Measurements from ENCODE around the gene FAM81A. TPM values are rescaled to one million over a fixed set of nuclear protein-coding genes. Genes with fewer than 3 reads are reported as not detected.

Gene FAM81A
- total RNA-seq, 2 donors from 2014 or later, result 0.14 to 0.71 TPM

DNA sequence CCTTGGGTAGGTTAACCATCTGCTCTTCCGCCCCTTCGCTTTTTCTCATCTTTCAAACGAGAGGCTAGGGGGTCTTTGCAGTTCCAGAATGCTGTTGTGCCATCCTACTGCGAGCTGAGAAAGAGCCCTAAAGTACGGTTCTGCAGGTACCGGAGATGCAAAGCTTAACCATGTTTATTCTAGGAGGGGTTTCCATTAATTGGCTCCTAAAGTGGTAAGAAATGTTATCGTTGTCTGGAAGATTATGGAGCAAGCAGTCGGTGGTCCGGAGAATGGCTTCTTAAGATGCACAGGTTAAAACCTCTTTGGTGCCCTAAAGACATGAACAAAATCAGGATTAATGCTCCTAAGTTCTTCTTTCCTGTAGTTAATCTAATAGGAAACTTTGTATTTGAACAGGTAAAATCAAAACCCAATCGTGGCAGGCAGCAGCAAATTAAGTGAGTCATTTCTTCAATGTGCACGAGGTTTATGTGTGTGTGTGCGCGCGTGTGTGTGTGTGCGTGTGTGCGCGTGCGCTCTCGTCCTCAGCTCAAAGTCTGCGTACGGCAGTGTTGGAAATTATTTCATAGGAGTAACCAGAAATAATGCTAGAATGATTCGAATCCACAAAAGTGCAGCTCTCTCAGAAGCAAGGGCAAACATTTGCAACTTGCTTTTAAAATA, 772 bp downstream of the FAM81A start:
- no peak for DNase-seq (ENCODE audit: low spot score)
- Histone ChIP-seq H3K4me1 (ENCODE audit: control insufficient read depth in 1 of 2, low read depth in 2 of 2) (peaks cover 9 to 18% of the 10 kb centered on the region in 2 donors), H3K36me3 (no peaks in the 10 kb centered on the region), H3K4me3 (peak overlapping the region; percentile 77), H3K27me3 (replicated peaks; ENCODE audit: insufficient read depth) (no peaks in the 10 kb centered on the region), H3K27ac (no peak overlapping the region), H3K9me3 (no peaks in the 10 kb centered on the region)
- ATAC-seq (ENCODE audit: insufficient number of reproducible peaks, low FRiP score, low read depth), result no peak
- TF ChIP-seq, protein P1, sequence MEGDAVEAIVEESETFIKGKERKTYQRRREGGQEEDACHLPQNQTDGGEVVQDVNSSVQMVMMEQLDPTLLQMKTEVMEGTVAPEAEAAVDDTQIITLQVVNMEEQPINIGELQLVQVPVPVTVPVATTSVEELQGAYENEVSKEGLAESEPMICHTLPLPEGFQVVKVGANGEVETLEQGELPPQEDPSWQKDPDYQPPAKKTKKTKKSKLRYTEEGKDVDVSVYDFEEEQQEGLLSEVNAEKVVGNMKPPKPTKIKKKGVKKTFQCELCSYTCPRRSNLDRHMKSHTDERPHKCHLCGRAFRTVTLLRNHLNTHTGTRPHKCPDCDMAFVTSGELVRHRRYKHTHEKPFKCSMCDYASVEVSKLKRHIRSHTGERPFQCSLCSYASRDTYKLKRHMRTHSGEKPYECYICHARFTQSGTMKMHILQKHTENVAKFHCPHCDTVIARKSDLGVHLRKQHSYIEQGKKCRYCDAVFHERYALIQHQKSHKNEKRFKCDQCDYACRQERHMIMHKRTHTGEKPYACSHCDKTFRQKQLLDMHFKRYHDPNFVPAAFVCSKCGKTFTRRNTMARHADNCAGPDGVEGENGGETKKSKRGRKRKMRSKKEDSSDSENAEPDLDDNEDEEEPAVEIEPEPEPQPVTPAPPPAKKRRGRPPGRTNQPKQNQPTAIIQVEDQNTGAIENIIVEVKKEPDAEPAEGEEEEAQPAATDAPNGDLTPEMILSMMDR (IDR thresholded peaks at IDR 0.05), result no peak

DNA sequence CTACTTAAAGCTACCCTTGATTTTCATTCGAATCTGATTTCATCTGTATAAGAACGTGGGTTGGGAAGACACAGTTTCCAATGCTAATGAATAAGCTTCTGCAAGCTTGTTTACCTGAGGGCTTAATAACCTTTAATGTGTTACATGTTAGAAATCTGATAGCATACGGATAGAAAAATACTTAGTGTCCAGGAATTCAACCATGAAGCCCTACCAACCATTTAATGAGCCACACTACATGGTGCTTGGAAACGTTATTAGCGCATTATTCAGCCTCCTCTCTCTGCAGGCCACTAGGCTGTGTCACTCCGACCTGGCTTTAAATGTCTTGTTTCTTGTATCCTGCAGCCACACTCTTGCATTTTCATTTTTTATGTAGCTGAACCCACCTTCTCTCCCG, 1.6 kb downstream of the FAM81A start:
- no peak for DNase-seq (ENCODE audit: low spot score)
- peaks cover 9 to 18% of the 10 kb centered on the region in 2 donors for H3K4me1 ChIP-seq (ENCODE audit: control insufficient read depth in 1 of 2, low read depth in 2 of 2)
- H3K4me3 ChIP-seq, result no peak overlapping the region
- H3K9me3 ChIP-seq, result no peaks in the 10 kb centered on the region
- no peaks in the 10 kb centered on the region for H3K27me3 ChIP-seq (replicated peaks; ENCODE audit: insufficient read depth)
- no peaks in the 10 kb centered on the region for H3K36me3 ChIP-seq
- TF ChIP-seq, protein P1 (IDR thresholded peaks at IDR 0.05), result no peak
- no peak overlapping the region for H3K27ac ChIP-seq
- ATAC-seq (ENCODE audit: insufficient number of reproducible peaks, low FRiP score, low read depth), result no peak

DNA sequence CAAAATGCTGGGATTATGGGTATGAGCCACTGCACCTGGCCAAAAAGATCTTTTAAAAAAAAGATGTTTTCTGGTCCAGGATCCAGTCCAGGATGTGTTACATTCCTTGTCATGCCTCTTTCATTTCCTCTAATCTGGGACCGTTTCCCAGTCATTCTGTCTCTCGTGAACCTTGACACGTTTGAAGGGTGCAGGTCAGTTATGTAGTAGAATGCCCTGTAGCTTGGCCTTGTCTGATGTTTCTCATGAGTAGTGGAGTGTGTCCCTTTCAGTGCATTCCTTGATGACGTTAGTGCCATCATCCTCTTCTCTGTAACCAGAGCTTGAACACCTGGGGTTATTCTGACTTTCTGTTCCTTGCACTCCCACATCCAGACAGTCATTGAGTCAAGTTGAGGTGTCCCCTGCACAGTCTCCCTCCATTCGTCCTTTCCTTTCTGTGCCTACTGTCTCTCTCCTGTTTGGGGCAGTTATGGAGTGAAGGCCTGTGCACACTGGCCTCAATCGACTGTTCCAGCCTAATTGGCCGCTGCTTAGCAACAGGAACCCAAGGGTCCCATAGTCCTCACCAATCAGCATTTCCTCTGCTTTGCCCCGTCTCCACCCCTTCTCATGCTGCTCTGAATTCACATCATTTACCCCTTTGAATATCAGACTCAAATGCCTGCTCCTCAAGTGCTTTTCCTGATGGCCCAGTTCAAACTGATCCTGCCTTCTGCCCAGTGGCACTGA, 5.5 kb downstream of the FAM81A start:
- Histone ChIP-seq H3K36me3 (no peaks in the 10 kb centered on the region), H3K4me1 (ENCODE audit: control insufficient read depth in 1 of 2, low read depth in 2 of 2) (peaks cover 1 to 8% of the 10 kb centered on the region in 2 donors), H3K9me3 (no peaks in the 10 kb centered on the region), H3K27me3 (replicated peaks; ENCODE audit: insufficient read depth) (no peaks in the 10 kb centered on the region), H3K4me3 (no peak overlapping the region), H3K27ac (no peak overlapping the region)
- no peak for ATAC-seq (ENCODE audit: insufficient number of reproducible peaks, low FRiP score, low read depth)
- no peak for DNase-seq (ENCODE audit: low spot score)
- TF ChIP-seq, protein P1 (IDR thresholded peaks at IDR 0.05), result no peak

DNA sequence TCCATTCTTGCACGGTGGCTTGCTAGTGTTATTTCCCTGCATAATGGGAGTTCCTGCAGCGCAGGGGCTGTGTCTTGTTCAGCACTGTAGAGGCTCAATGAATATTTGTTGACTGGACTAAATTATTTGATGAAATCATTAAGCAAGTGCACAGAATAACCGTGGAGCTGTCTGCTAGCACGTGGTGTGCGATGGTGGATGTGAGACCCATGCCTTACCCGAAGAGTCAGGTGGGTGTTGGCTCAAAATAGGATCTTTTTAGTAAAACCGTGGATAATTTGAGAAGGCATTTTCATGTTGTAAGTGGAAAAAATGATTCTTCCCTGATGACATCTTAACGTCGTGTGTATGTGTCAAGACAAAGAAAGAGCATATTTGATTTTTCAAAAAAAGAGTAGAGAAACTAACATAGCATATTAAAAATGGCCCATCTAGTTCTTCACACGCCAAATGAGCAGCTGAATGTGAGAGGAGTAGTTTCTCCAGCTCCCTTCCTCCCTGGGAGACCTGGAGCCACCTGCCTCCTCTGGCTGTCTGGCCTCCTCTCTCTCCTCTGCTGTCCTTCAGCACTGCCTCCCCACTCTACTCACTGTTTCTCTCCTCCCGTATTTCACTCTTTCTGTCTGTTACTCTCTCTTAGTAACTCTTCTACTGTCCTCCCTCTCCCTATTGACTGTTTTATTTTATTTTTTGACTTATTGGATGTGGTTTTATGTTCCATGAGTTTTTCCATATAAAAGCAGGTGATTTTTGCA, 6.3 kb downstream of the FAM81A start:
- Histone ChIP-seq H3K4me3 (no peak overlapping the region), H3K27me3 (replicated peaks; ENCODE audit: insufficient read depth) (no peaks in the 10 kb centered on the region), H3K4me1 (ENCODE audit: control insufficient read depth in 1 of 2, low read depth in 2 of 2) (peaks cover 0 to 4% of the 10 kb centered on the region in 2 donors), H3K36me3 (no peaks in the 10 kb centered on the region), H3K27ac (no peak overlapping the region), H3K9me3 (no peaks in the 10 kb centered on the region)
- TF ChIP-seq, protein P1 (IDR thresholded peaks at IDR 0.05), result no peak
- ATAC-seq (ENCODE audit: insufficient number of reproducible peaks, low FRiP score, low read depth) (no peak), DNase-seq (ENCODE audit: low spot score) (no peak)

DNA sequence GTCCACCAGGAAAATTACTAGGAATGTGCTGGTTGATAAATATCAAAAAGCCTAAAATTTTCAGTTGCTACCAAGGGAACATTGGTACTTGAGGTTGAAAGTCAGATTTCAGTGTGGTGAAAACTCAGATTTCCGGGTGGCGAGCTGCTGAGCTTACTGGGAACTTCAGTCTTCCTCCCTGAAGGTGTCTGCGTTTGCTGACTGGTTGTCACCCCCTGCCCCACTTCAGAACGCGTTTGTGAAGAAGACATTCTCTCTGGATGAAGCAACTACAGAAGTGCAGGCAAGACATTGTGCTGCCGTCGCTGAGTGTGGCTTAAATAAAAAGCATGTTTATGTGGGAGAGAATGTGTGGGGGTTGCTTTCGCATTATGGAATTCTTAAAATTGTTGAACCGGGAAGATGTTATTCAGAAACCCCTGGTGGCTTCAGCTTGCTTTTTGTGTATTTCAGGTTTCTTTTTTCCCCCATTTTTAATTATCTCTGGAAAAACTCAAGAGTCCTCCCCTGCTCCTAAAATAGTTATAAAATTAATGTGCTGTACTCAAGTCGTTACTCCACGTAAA, 7.1 kb downstream of the FAM81A start:
- ATAC-seq (ENCODE audit: insufficient number of reproducible peaks, low FRiP score, low read depth), result no peak
- H3K9me3 ChIP-seq, result no peaks in the 10 kb centered on the region
- DNase-seq (ENCODE audit: low spot score), result no peak
- H3K27ac ChIP-seq, result no peak overlapping the region
- no peaks in the 10 kb centered on the region for H3K27me3 ChIP-seq (replicated peaks; ENCODE audit: insufficient read depth)
- no peaks in the 10 kb centered on the region for H3K36me3 ChIP-seq
- H3K4me1 ChIP-seq (ENCODE audit: control insufficient read depth in 1 of 2, low read depth in 2 of 2), result peaks cover 0 to 4% of the 10 kb centered on the region in 2 donors
- TF ChIP-seq, protein P1 (IDR thresholded peaks at IDR 0.05), result no peak
- peak overlapping the region; percentile 13 for H3K4me3 ChIP-seq
